ENCODE data around the gene FSTL4. TPM values are rescaled to one million over a fixed set of nuclear protein-coding genes. Genes with fewer than 3 reads are reported as not detected.

FSTL4 gene
- total RNA-seq, 2 donors from 2014 or later, result not detected

GRCh38 chr5:133325864-133326263 is 286.5 kb downstream of the FSTL4 start:
- H3K36me3 Mint-ChIP-seq, result no peaks in the 10 kb centered on the region
- no peak overlapping the region for H3K4me3 Mint-ChIP-seq

DNA sequence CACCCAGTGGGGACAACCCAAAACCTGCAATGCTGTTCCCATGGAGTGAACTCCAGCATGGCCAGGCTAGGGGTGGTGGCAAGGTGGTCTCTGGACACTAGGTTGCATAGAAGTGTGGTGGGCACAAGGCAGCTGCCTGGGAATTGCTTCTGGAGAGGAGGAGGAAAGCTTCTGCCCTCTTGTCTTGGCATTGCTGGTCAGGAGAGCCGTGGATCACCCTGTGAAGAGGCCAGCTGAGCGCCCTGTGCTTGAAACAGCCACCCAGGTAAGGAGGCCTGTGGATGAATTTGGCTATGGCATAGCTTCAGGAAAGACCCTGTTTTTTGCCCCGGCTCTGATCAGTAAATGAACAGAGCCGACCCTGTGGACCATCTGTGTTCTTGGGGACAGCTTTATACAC is 287.4 kb downstream of the FSTL4 start:
- no peak overlapping the region for H3K4me3 Mint-ChIP-seq
- peaks cover 0 to 10% of the 10 kb centered on the region in 2 donors for H3K4me1 Mint-ChIP-seq (ENCODE audit: low read depth in 2 of 2)
- peak overlapping the region in 1 of 2 donors; percentile 29 for H3K27ac Mint-ChIP-seq
- DNase-seq (ENCODE audit: low spot score) (no peak), ATAC-seq (no peak)
- no peaks in the 10 kb centered on the region for H3K9me3 Mint-ChIP-seq
- peaks cover 0 to 2% of the 10 kb centered on the region in 2 donors for H3K27me3 Mint-ChIP-seq
- H3K36me3 Mint-ChIP-seq, result no peaks in the 10 kb centered on the region

More at GRCh38 chr5:133325864-133326263, 286.5 kb downstream of the FSTL4 start:
- no peaks in the 10 kb centered on the region for H3K9me3 Mint-ChIP-seq
- no peak overlapping the region for H3K27ac Mint-ChIP-seq
- H3K27me3 Mint-ChIP-seq, result peaks cover 0 to 2% of the 10 kb centered on the region in 2 donors
- no peak for ATAC-seq
- peaks cover 0 to 10% of the 10 kb centered on the region in 2 donors for H3K4me1 Mint-ChIP-seq (ENCODE audit: low read depth in 2 of 2)
- no peak for DNase-seq (ENCODE audit: low spot score)

GRCh38 chr5:133323494-133324457 is 288.6 kb downstream of the FSTL4 start:
- no peaks in the 10 kb centered on the region for H3K9me3 Mint-ChIP-seq
- ATAC-seq (no peak), DNase-seq (ENCODE audit: low spot score) (no peak)

GRCh38 chr5:133322743-133323142 is 289.6 kb downstream of the FSTL4 start:
- ATAC-seq (no peak), DNase-seq (ENCODE audit: low spot score) (no peak)
- Mint-ChIP-seq H3K4me1 (ENCODE audit: low read depth in 2 of 2) (peaks cover 0 to 10% of the 10 kb centered on the region in 2 donors), H3K27ac (no peak overlapping the region), H3K4me3 (no peak overlapping the region), H3K9me3 (no peaks in the 10 kb centered on the region), H3K27me3 (peaks cover 0 to 2% of the 10 kb centered on the region in 2 donors), H3K36me3 (no peaks in the 10 kb centered on the region)

More at GRCh38 chr5:133323494-133324457, 288.6 kb downstream of the FSTL4 start:
- Mint-ChIP-seq H3K4me1 (ENCODE audit: low read depth in 2 of 2) (peaks cover 0 to 10% of the 10 kb centered on the region in 2 donors), H3K27ac (peak overlapping the region in 1 of 2 donors; percentile 29), H3K4me3 (no peak overlapping the region), H3K27me3 (peaks cover 0 to 2% of the 10 kb centered on the region in 2 donors), H3K36me3 (no peaks in the 10 kb centered on the region)

DNA sequence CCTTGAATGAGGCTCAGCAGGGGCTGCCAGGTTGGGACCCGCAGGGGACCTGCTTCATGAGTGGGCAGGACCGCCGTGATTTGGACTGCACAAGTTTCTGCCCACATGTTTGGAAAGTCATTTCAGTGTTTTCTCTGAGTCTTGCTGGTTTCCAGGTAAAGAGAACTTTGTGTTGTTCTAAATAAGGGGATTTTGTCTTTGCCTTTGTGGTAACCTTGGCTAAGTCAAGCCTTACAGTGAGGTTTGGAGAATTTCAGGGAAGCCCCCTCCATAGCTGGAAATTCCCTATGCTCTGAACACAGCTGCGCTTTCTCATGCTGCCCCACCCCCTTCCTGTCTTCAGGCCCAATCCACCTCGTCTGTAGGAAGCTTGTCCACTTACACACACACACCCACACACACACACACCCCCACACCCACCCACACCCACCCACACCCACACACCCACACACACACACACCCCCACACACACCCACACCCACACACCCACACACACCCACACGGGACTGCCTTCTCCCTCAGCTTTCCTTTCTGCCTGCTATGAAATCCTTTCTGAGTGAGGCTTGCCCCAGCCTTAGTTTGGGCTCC is 290.4 kb downstream of the FSTL4 start:
- Mint-ChIP-seq H3K36me3 (no peaks in the 10 kb centered on the region), H3K27me3 (peaks cover 0 to 2% of the 10 kb centered on the region in 2 donors), H3K4me1 (ENCODE audit: low read depth in 2 of 2) (peaks cover 0 to 10% of the 10 kb centered on the region in 2 donors), H3K4me3 (no peak overlapping the region), H3K27ac (no peak overlapping the region), H3K9me3 (no peaks in the 10 kb centered on the region)
- peak; percentile 27 to 62 for ATAC-seq
- no peak for DNase-seq (ENCODE audit: low spot score)

DNA sequence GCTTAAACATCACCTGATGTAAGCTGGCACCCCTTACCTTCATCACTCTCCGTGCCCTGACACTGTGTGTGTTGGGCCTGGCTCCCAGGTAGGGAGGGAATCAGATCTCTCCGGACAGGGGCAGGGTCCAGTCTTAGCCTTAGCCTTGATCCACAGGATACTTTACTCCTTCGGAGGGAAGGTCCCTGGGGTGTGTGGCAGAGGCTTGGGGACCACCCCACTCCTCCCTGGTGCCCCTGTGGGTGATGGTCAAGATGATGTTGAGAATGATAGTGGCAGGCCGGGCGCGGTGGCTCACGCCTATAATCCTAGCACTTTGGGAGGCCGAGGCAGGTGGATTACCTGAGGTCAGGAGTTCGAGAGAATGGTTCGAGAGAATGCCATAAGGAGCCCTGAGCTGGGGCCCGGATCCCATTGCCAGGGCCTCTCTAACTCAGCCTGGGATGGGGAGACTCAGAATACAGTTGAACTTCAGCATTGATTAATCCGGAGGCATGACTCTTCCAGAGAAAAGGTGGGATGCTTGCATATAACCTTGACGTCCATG is 291.0 kb downstream of the FSTL4 start:
- Mint-ChIP-seq H3K9me3 (no peaks in the 10 kb centered on the region), H3K27ac (no peak overlapping the region), H3K4me3 (no peak overlapping the region), H3K4me1 (ENCODE audit: low read depth in 2 of 2) (peaks cover 0 to 10% of the 10 kb centered on the region in 2 donors), H3K27me3 (peaks cover 0 to 2% of the 10 kb centered on the region in 2 donors), H3K36me3 (no peaks in the 10 kb centered on the region)
- no peak for ATAC-seq
- no peak for DNase-seq (ENCODE audit: low spot score)

- Mint-ChIP-seq H3K27ac (no peak overlapping the region), H3K4me1 (ENCODE audit: low read depth in 2 of 2) (peaks cover 0 to 10% of the 10 kb centered on the region in 2 donors), H3K27me3 (peaks cover 0 to 2% of the 10 kb centered on the region in 2 donors), H3K36me3 (no peaks in the 10 kb centered on the region), H3K9me3 (no peaks in the 10 kb centered on the region), H3K4me3 (no peak overlapping the region)
- ATAC-seq, result no peak
- DNase-seq (ENCODE audit: low spot score), result no peak
Measured at GRCh38 chr5:133319905-133320520, 292.3 kb downstream of the FSTL4 start.

- Mint-ChIP-seq H3K27ac (no peak overlapping the region), H3K27me3 (peaks cover 0 to 2% of the 10 kb centered on the region in 2 donors)
Measured at GRCh38 chr5:133319244-133319643, 293.1 kb downstream of the FSTL4 start.

DNA sequence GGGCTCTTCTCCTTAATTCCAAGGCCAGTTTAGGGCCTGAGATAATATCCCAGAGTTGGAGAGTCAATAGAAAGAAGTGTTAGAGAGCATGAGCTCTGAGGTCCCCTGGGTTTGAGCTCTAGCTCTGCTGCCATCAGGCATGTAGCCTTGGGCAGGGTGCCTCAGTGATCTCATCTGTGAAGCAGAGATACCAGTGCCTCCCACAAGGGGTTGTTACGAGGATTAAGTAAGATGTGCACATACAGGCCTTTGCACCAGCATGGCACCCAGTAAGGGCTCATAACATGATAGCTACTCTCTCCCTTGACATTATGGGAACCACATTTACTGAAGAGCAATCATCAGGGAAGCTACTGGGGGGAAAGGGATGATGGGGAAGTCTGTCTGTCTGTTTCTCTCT is 294.8 kb downstream of the FSTL4 start:
- H3K9me3 Mint-ChIP-seq, result no peaks in the 10 kb centered on the region
- no peaks in the 10 kb centered on the region for H3K36me3 Mint-ChIP-seq
- ATAC-seq, result no peak
- H3K4me3 Mint-ChIP-seq, result no peak overlapping the region
- peaks cover 0 to 2% of the 10 kb centered on the region in 2 donors for H3K27me3 Mint-ChIP-seq
- H3K4me1 Mint-ChIP-seq (ENCODE audit: low read depth in 2 of 2), result peaks cover 0 to 10% of the 10 kb centered on the region in 2 donors
- H3K27ac Mint-ChIP-seq, result no peak overlapping the region
- DNase-seq (ENCODE audit: low spot score), result no peak

More at GRCh38 chr5:133319244-133319643, 293.1 kb downstream of the FSTL4 start:
- Mint-ChIP-seq H3K36me3 (no peaks in the 10 kb centered on the region), H3K9me3 (no peaks in the 10 kb centered on the region), H3K4me1 (ENCODE audit: low read depth in 2 of 2) (peaks cover 0 to 10% of the 10 kb centered on the region in 2 donors), H3K4me3 (no peak overlapping the region)
- DNase-seq (ENCODE audit: low spot score) (no peak), ATAC-seq (peak; percentile 4)

- DNase-seq (ENCODE audit: low spot score) (no peak), ATAC-seq (no peak)
- Mint-ChIP-seq H3K27ac (no peak overlapping the region), H3K36me3 (no peaks in the 10 kb centered on the region), H3K9me3 (no peaks in the 10 kb centered on the region), H3K27me3 (no peaks in the 10 kb centered on the region), H3K4me3 (no peak overlapping the region), H3K4me1 (ENCODE audit: low read depth in 2 of 2) (peaks cover 0 to 3% of the 10 kb centered on the region in 2 donors)
Measured at GRCh38 chr5:133316346-133317343, 295.7 kb downstream of the FSTL4 start.

DNA sequence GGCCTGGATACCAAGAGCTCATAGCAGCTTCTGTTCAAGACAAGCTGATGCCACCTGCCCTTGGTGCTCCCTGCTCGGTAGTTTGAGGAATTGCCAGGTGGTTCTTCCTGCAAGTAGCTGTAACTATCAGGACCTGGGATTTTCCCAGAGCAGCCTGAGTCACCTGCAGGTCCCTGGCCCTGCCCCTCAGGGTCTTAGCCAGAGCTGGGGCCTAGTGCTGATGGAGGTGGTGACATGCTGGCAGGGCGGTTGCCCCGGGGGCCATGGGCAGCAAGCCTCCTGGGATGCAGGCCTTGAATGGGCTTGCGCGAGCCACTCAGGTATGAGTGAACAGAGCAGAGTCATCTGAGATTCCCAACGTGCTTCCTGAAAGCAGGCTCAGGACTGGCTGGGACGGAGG is 298.3 kb downstream of the FSTL4 start:
- Mint-ChIP-seq H3K27me3 (no peaks in the 10 kb centered on the region), H3K9me3 (no peaks in the 10 kb centered on the region), H3K27ac (no peak overlapping the region), H3K4me1 (ENCODE audit: low read depth in 2 of 2) (no peaks in the 10 kb centered on the region), H3K36me3 (no peaks in the 10 kb centered on the region), H3K4me3 (no peak overlapping the region)
- ATAC-seq (no peak), DNase-seq (ENCODE audit: low spot score) (no peak)

DNA sequence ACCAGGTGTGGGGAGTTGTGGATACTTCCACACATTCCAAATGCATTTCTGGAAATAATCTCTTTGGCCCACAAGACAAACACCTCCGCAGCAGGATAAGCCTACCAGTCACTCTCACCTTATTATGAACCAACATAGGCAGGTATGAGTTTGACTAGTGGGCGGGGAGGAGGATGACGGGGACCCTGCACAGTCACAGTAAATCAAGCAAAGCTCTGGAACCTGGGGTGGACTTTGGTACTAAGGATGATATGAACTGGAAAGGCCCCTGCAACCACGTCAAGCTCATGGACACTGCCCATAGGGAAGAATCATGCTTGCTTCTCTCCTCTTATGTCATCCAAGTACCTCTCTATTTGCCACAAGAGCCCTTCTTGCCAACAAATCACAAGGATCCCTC is 301.2 kb downstream of the FSTL4 start:
- Mint-ChIP-seq H3K9me3 (no peaks in the 10 kb centered on the region), H3K36me3 (no peaks in the 10 kb centered on the region), H3K27ac (no peak overlapping the region), H3K27me3 (peaks cover 0 to 2% of the 10 kb centered on the region in 2 donors), H3K4me3 (no peak overlapping the region), H3K4me1 (ENCODE audit: low read depth in 2 of 2) (no peaks in the 10 kb centered on the region)
- no peak for DNase-seq (ENCODE audit: low spot score)
- no peak for ATAC-seq
